DND-41 (cell line): ENCODE data around the gene WDR36.

ENCODE experiments used
- CTCF ChIP-seq: IDR thresholded peaks from 2 replicates; pipeline ENCODE4 v1.5.1; 2012; ENCODE audit warnings: borderline replicate concordance, low read length, moderate library complexity, mild to moderate bottlenecking; ENCODE audit not compliant: poor library complexity, severe bottlenecking; ENCODE audit errors: extremely low read depth
- EZH2 ChIP-seq: IDR thresholded peaks from 3 replicates; pipeline ENCODE4 v1.6.1; 2012; ENCODE audit warnings: borderline replicate concordance, low read depth, mild to moderate bottlenecking, moderate library complexity, low read length, inconsistent platforms; ENCODE audit not compliant: severe bottlenecking

GRCh38 chr5:111151998-111152397, 59.9 kb downstream of the WDR36 start:
- TF ChIP-seq CTCF (no peak), EZH2 (no peak)
